Thoracic aorta (tissue), 2 donors: ENCODE results near the gene PSMD2. TPM values are rescaled to one million over a fixed set of nuclear protein-coding genes. Genes with fewer than 3 reads are reported as not detected.

Experiments
- ATAC-seq: fragments of 150-250 bp; one replicate; pipeline ENCODE4 v1.8.0; 2017; ENCODE audit warnings: low read depth; ENCODE audit not compliant: insufficient number of reproducible peaks, low FRiP score
- DNase-seq: peaks from one replicate; pipeline ENCODE4 v3.0.0-alpha.2; 2020; ENCODE audit warnings: low spot score
- H3K27ac ChIP-seq, 2 donors: fragments of 200-600 bp; sonication (generic); 1 replicate in 1 of 2; 2 replicates in 1 of 2; pipeline ENCODE4 v1.5.1; 2016; ENCODE audit warnings: mild to moderate bottlenecking in 2 of 2, moderate library complexity in 2 of 2
- H3K27me3 ChIP-seq: fragments of 200-600 bp; sonication (generic); replicated peaks from 2 replicates; pipeline ENCODE4 v1.6.0; 2016; ENCODE audit warnings: mild to moderate bottlenecking; ENCODE audit not compliant: insufficient read depth
- H3K36me3 ChIP-seq: fragments of 200-600 bp; sonication (generic); one replicate; pipeline ENCODE4 v1.5.1; 2016
- H3K4me1 ChIP-seq, 2 donors: fragments of 200-600 bp; sonication (generic); 1 replicate in 1 of 2; 2 replicates in 1 of 2; pipeline versions ENCODE4 v1.5.1 to v1.6.0; 2016; ENCODE audit warnings: low read depth in 2 of 2, mild to moderate bottlenecking in 1 of 2; ENCODE audit not compliant: control insufficient read depth in 1 of 2
- H3K4me3 ChIP-seq: fragments of 200-600 bp; sonication (generic); 2 replicates; pipeline ENCODE4 v1.5.1; 2016; ENCODE audit warnings: mild to moderate bottlenecking
- H3K9me3 ChIP-seq: fragments of 200-600 bp; sonication (generic); 2 replicates; pipeline ENCODE4 v1.5.1; 2016
- total RNA-seq, 2 donors: library from RNA; depleted of rRNA; stranded (reverse); fragments of >200 nt; gene quantifications; one replicate each; pipeline versions ENCODE4 v1.1.0 to v1.2.3, GENCODE V29; 2016
- TF ChIP-seq, protein P1 (sequence below): fragments of 200-600 bp; sonication (generic); IDR thresholded peaks from one replicate; pipeline ENCODE4 v1.5.1; 2019; ENCODE audit warnings: antibody characterized with exemption

PSMD2 gene
- total RNA-seq, 2 donors from 2014 or later, result 160 to 213 TPM

GRCh38 chr3:184358124-184358767 lies 59.2 kb downstream of the PSMD2 start:
- Histone ChIP-seq H3K27ac (no peak overlapping the region), H3K4me3 (no peak overlapping the region), H3K36me3 (peaks cover 11% of the 10 kb centered on the region), H3K27me3 (no peaks in the 10 kb centered on the region), H3K4me1 (peaks cover 7 to 12% of the 10 kb centered on the region in 2 donors), H3K9me3 (no peaks in the 10 kb centered on the region)
- ATAC-seq, result no peak
- TF ChIP-seq, protein P1, sequence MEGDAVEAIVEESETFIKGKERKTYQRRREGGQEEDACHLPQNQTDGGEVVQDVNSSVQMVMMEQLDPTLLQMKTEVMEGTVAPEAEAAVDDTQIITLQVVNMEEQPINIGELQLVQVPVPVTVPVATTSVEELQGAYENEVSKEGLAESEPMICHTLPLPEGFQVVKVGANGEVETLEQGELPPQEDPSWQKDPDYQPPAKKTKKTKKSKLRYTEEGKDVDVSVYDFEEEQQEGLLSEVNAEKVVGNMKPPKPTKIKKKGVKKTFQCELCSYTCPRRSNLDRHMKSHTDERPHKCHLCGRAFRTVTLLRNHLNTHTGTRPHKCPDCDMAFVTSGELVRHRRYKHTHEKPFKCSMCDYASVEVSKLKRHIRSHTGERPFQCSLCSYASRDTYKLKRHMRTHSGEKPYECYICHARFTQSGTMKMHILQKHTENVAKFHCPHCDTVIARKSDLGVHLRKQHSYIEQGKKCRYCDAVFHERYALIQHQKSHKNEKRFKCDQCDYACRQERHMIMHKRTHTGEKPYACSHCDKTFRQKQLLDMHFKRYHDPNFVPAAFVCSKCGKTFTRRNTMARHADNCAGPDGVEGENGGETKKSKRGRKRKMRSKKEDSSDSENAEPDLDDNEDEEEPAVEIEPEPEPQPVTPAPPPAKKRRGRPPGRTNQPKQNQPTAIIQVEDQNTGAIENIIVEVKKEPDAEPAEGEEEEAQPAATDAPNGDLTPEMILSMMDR, result no peak
- no peak for DNase-seq

Other genes starting within 250 kb of the PSMD2 start
- gene HTR3C, start 246.2 kb upstream of the PSMD2 start, total RNA-seq, result not detected
- gene HTR3E, start 202.2 kb upstream of the PSMD2 start, total RNA-seq, result not detected
- gene EIF2B5, start 163.9 kb upstream of the PSMD2 start, total RNA-seq, result 10 to 100 TPM; 38.7 to 39.7 TPM
- 100 to 1,000 TPM in 1 of 2 donors, 10 to 100 TPM in 1; 50.5 to 102 TPM for gene DVL3, start 143.9 kb upstream of the PSMD2 start, total RNA-seq
- gene AP2M1, start 124.4 kb upstream of the PSMD2 start, total RNA-seq, result 100 to 1,000 TPM; 194 to 203 TPM
- gene ABCF3, start 113.0 kb upstream of the PSMD2 start, total RNA-seq, result 10 to 100 TPM; 50.2 to 62.1 TPM
- gene VWA5B2, start 69.7 kb upstream of the PSMD2 start, total RNA-seq, result not detected
- gene ALG3, start 50.3 kb upstream of the PSMD2 start, total RNA-seq, result 10 to 100 TPM; 52.0 to 55.0 TPM
- gene EEF1AKMT4, start 49.6 kb upstream of the PSMD2 start, total RNA-seq, result 1 to 10 TPM; 3.8 to 4.0 TPM
- not detected for gene CAMK2N2, start 37.7 kb upstream of the PSMD2 start, total RNA-seq
- not detected for gene ECE2, start 23.2 kb upstream of the PSMD2 start, total RNA-seq
- gene EIF4G1, start 15.4 kb downstream of the PSMD2 start, total RNA-seq, result 100 to 1,000 TPM; 254 to 334 TPM
- 10 to 100 TPM; 55.4 to 91.8 TPM for gene FAM131A, start 38.4 kb downstream of the PSMD2 start, total RNA-seq
- gene CLCN2, start 62.4 kb downstream of the PSMD2 start, total RNA-seq, result 1 to 10 TPM; 4.3 to 8.0 TPM
- 10 to 100 TPM; 49.5 to 53.7 TPM for gene POLR2H, start 62.5 kb downstream of the PSMD2 start, total RNA-seq
- 1 to 10 TPM in 1 of 2 donors, not detected in 1; 1.1 TPM for gene THPO, start 79.0 kb downstream of the PSMD2 start, total RNA-seq
- gene CHRD, start 80.8 kb downstream of the PSMD2 start, total RNA-seq, result 10 to 100 TPM; 19.5 to 21.7 TPM